Cardiac fibroblast (primary cell): ENCODE measurements around the gene TES.

Experiments
- DNase-seq, 2 donors: peaks; one replicate each; pipeline versions ENCODE4 v3.0.0 to v3.0.0-alpha.2; 2010; ENCODE audit warnings: low read depth in 2 of 2
- H3K4me3 ChIP-seq, 2 donors: replicated peaks in 1 of 2; 1 replicate in 1 of 2; 2 replicates in 1 of 2; pipeline ENCODE4 v1.5.1; 2011; ENCODE audit warnings: low read depth in 2 of 2, low read length in 2 of 2, mild to moderate bottlenecking in 2 of 2, moderate library complexity in 1 of 2
- TF ChIP-seq, protein P1 (sequence below): IDR thresholded peaks from one replicate; pipeline ENCODE4 v1.5.1; 2011; ENCODE audit warnings: low read depth, mild to moderate bottlenecking, low read length, inconsistent platforms

The TES gene

DNA sequence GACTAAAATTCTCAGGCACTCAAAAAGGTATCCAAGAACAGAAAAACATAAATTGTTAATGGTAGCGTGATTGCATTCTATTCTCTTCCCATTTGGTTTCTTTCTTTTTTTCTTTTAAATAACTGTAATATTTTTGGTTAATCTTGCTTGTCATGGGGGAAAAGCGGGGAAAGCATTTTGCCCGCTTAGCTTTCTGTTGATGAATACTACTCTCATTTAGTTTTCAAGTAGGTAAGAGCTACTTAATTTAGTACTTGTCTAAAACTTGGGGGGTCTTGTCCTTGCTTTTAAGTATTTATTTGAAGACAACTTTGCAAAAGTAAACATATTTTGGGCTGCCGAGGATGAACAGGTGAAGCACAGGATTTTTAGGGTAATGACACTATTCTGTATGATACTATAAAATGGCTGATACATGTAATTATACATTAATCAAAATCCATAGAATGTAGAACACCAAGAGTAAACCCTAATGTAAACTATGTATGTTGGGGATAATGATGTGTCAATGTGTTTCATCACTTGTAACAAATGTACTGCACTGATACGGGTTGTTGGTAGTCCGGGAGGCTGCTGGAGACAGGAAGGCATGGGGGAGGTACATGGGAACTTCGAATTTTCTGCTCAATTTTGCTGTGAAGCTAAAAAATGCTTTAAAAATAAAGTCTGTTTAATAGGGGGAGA lies 1.7 kb downstream of the TES start:
- H3K4me3 ChIP-seq = peak overlapping the region; percentile 16 to 75
- peak in 1 of 2 donors; percentile 61 for DNase-seq
- TF ChIP-seq, protein P1, sequence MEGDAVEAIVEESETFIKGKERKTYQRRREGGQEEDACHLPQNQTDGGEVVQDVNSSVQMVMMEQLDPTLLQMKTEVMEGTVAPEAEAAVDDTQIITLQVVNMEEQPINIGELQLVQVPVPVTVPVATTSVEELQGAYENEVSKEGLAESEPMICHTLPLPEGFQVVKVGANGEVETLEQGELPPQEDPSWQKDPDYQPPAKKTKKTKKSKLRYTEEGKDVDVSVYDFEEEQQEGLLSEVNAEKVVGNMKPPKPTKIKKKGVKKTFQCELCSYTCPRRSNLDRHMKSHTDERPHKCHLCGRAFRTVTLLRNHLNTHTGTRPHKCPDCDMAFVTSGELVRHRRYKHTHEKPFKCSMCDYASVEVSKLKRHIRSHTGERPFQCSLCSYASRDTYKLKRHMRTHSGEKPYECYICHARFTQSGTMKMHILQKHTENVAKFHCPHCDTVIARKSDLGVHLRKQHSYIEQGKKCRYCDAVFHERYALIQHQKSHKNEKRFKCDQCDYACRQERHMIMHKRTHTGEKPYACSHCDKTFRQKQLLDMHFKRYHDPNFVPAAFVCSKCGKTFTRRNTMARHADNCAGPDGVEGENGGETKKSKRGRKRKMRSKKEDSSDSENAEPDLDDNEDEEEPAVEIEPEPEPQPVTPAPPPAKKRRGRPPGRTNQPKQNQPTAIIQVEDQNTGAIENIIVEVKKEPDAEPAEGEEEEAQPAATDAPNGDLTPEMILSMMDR = no peak

DNA sequence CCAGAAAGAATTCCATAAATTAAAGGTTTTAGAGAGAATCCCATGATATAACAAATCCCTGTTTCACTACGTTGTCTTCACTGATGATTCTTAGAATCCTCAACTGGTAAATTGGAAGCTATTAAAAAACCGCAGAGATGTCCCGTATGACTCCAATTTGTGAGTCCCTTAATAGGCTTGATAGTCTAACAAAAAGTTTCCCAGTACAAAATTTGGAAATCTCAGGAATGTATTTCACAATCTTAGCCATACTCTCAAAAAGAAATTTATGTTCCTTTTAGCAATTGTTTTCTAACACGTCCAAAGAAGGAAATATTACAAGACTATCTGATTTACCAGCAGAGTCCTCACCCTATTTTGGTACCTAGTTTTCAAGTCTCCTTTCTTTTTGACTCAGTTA lies 2.5 kb downstream of the TES start:
- peak; percentile 68 to 80 for DNase-seq
- H3K4me3 ChIP-seq = peak overlapping the region in 1 of 2 donors; percentile 75
- TF ChIP-seq, protein P1 = no peak

DNA sequence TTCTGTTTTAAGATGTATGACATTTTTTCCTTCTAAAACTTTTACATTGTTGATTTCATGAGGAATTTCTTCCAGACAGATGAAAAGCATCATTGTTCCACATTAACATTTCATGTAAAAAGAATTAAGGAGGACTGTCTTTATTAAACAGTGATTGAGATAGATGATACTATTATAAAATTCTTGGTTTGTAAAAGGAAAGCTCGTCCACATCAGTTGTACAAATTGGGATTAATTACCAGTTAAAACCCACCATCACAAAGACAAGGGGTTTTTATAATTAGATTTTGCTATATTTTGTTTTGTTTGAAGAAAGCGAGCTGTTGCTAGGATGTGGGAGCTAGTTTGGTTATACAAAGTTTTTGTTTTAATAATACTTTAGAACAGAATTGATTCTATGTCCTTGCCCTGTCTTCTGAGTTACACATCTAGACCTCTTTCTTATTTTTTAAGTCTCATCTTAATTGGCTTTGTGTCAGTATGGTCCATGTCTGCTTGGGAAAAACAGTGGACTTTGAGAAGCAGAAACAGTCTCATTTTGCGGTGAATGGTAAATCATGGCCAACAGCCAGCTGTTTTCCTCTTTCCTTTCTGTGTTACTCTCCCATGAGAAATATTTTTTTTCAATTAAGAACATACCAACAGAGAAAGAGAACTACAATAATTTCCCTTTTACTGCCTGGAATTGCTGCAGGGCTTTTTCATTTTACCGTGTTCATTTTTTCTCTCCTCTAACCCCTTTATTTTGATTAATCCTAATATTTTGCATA lies 3.2 kb downstream of the TES start:
- TF ChIP-seq, protein P1 = no peak
- peak; percentile 84 to 85 for DNase-seq
- peak overlapping the region in 1 of 2 donors; percentile 19 for H3K4me3 ChIP-seq

DNA sequence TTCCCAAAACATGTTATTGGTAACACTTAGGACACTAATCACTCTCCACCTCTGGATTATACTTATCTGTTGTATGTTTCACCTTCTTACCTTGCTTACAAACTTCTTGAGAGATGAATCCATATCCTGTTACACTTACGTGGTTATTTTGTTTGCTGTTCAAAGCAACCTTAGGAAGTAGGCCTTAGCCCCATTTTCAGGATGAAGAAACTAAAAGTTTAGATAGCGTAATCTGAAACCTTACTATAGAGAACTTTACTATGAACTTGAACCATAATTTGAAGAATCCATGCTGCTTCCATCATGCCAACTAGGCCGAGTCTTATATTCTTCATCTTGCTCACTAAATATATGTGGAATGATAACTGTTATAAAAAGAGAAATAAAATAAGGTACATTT lies 4.6 kb downstream of the TES start:
- H3K4me3 ChIP-seq = no peak overlapping the region

DNA sequence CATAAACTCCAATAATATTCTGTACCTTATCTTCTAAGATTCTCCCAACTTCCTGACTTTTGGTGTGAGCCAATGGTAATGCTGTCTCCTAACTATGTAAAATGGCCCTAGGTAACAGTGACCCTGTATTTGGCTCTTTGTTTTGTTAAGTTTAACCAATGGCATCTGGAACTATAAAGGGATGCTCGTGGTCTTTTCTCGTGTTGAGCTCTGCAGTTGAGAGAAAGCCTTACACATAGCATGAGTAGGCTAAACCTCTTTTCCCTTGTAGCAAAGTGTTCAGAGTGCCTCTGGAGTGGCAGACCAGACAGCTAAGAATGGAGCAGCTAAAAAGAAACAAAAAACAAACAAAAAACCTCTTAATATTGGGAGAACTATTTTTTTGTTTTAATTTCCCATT lies 5.2 kb downstream of the TES start:
- TF ChIP-seq, protein P1 = no peak
- no peak for DNase-seq
- no peak overlapping the region for H3K4me3 ChIP-seq

More for the DNA sequence above, 4.6 kb downstream of the TES start:
- DNase-seq = no peak
- TF ChIP-seq, protein P1 = no peak

DNA sequence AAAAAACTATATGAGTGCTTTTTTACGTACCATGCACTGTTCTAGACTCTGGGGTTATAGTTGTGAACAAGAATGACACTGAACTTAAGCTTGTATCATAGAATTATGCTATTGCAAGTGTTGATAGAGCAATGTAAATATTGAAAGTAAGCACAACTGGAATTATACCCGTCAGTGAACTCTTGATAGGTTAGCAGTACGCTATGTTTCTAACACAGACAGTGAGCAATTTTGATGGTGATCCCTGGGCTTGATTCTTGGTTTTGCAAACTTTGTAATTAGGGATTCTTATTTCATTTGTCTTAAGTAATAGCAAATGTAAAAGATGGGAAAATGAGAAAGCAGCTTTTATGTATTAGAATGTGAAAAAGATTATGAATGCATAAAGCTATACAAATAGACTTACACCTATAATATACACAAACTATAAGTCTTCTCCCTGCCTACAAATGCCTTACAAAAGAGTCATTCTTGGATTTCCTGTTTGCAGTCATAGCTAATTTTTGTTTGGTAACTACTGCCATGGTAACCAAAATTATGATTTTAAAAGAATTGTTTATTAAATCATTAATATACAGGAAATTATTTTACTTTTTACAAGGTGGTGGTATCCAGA lies 6.7 kb downstream of the TES start:
- DNase-seq = peak; percentile 52 to 71
- TF ChIP-seq, protein P1 = no peak
- H3K4me3 ChIP-seq = no peak overlapping the region
